ENCODE measurements around the gene S100PBP.

S100PBP gene

DNA sequence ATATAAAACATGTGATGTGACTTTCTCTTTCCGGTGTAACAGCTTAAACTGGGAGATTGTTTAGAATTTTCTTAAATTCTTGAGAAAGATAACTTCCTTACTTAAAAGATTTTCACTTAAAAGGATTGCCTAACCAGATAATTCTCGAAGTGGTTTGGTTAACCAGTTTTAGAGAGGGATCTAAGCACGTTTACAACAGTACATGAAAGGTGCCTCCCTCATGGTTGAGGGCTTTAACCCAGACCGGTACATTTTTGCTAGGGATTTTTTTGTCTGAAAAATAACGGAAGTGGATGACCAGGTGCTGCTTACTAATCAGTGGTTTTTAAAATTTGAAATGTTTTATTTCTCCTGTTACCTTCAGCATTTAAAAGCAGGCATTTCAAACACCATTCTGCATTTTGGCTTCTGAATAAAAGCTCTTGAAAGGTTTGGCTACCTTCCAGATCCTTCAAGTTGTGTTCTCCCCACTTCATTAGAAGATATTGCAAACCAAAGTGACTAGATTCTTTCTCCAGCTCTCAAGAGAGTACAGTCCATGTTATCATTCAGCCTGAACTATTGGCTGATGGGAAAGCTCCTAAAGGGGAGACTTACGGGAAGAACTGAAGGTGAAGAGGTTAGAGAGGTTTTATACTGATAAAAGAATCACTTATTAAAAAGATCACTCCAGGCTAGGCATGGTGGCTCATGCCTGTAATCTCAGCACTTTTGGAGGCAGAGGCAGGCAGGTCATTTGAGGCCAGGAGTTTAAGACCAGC lies 12.8 kb downstream of the S100PBP start:
- no peak for DNase-seq (ENCODE audit: low read depth)

GRCh38 chr1:32831878-32832277 lies 14.4 kb downstream of the S100PBP start:
- DNase-seq (ENCODE audit: low read depth) = no peak

GRCh38 chr1:32848354-32849063 lies 31.1 kb downstream of the S100PBP start:
- no peak for DNase-seq (ENCODE audit: low read depth)

- DNase-seq (ENCODE audit: low read depth) = no peak
Measured at GRCh38 chr1:32855861-32856617, 38.6 kb downstream of the S100PBP start.

DNA sequence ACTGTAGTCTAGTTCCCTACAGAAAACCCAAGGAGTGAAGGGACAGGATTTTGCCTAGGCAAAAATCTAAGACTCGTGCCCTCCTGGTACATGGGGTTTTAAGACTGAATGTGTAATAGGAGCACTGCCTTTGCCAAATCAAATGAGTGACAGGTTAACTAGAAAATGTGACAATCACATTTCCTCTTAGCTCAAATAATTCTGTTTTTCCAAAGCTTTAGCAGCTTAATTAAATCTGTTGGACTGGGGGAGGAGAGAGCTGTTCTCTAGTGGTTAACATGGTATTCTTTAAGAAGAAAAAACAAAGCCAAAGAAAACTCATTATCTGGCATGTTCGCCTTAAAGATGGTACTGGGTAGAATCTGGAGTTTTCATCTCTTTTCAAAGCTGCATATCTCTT lies 40.7 kb downstream of the S100PBP start:
- DNase-seq (ENCODE audit: low read depth) = no peak

DNA sequence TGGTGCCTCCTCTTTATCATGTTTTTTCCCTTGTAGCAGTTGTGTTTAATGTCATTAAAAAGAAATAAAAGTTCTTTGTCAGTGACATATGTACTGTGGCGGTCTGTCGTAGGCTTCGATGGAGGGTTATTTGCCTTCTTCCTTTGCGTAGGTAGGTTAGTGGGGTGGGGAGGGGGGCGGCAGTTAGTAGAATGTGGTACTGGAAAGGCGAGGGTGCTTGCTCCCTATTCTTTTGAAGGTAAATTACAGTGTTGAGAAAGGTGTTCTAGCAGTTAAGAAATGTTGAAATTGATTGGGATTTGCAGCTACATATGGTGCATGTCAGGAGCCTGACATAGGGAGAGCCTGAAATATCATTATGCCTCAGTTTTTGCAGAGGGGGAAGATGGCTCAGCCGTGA lies 41.3 kb downstream of the S100PBP start:
- no peak for DNase-seq (ENCODE audit: low read depth)

DNA sequence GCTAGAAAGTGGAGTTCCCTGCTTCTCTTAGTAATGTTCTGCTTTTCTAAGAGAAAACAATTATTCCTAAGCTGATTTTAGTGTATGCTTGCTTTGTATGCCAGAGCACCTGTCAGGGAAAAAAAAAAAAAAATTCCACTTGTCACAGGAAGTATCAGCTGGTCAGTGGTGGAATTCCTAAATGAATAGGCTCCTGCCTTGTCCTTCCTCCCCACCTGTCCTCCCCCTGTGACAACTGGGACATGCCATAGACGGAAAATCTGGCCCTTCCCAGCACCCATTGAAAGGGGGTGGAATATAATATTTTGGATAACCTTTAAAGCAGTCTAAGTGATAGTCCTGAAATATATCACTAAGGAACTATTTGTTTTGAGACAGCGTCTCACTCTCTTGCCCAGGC lies 42.5 kb downstream of the S100PBP start:
- DNase-seq (ENCODE audit: low read depth) = no peak

DNA sequence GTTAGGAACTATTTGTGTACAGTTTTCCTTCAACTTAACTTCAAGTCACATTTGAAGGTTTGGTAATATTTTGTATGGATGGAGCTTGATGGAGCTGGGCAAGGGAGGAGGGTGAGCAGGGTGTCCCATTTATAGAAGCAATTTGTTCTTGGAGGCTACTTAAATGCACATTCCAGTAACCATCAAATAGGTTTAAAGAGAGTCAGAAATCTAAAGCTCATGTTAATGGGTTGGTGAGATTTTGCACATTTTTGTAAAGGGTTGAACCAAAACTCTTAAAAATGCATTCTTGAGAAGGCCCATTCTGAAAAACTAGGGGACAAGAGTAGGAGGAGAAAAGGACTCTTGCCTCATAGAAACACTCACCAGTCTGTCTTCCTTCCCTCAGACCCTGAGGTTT lies 43.1 kb downstream of the S100PBP start:
- DNase-seq (ENCODE audit: low read depth) = no peak

DNA sequence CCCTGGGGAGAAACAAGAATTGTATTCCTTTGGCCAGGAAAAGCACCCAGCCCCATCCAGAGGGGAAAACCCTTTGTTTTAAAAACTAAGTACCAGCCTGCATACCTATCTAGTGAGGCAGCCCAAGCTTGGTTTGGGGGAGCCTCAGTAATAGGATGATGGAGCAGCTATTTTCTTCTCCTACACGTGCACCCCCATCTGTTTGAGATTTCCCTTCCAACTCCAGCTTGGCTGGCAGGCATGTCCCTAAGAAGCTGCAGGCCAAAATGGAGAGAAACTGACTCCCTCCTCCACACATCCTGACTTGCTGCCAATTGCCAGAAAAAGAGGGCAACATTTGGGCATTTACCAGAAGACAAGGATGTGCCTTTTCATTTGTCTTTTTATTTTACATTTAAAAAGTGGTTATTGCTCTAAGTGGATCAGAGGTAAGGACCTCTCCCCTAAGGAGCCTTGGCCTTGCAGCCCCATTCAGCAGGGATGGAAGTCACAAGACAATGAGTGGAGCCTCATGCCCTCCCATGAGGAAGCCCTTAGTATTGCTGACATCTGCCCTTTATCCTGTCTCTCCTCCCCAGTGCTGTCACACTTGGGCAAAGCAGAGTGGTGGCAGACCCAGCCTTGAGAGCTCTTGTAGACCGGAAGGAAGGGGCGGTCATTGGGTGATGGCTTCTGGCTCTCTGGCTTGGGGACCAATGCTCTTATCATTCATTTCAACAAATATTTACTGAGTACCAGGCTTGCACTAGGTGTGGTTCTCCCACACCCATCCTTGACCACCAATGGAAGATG lies 44.6 kb downstream of the S100PBP start:
- no peak for DNase-seq (ENCODE audit: low read depth)

DNA sequence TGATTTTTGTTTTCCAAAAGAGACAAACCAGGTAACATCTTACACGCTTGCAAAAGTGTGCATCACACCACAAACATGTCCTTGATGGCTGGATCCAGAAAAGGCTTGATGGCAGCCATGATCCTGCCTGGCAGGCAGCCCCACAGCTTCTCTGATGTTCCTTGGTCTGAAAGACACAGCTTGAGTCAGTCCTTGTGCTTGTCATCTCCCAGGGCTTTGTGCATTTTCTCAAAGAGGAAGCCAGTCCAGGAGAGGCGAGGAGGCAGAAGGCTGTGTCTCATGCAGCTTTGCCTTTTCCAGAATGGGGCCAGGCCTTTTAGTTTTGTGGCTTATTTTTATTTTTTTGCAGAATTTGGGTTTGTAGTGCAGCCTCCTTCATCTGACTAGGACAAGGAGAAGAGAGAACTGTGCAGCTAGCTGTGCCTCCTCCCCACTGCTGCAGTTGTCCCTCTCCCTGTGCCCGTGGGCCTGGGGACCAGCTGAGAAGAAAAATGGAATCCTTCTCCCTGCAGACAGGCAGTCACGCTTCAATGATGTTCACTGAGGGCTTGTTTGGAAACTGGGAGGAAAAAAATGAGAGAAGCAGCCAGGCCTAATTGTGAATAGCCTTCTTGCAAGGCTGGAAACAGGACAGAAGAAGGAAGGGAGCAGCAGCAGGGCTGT lies 45.9 kb downstream of the S100PBP start:
- no peak for DNase-seq (ENCODE audit: low read depth)

- no peak for DNase-seq (ENCODE audit: low read depth)
Measured at GRCh38 chr1:32863881-32864245, 46.4 kb downstream of the S100PBP start.

DNA sequence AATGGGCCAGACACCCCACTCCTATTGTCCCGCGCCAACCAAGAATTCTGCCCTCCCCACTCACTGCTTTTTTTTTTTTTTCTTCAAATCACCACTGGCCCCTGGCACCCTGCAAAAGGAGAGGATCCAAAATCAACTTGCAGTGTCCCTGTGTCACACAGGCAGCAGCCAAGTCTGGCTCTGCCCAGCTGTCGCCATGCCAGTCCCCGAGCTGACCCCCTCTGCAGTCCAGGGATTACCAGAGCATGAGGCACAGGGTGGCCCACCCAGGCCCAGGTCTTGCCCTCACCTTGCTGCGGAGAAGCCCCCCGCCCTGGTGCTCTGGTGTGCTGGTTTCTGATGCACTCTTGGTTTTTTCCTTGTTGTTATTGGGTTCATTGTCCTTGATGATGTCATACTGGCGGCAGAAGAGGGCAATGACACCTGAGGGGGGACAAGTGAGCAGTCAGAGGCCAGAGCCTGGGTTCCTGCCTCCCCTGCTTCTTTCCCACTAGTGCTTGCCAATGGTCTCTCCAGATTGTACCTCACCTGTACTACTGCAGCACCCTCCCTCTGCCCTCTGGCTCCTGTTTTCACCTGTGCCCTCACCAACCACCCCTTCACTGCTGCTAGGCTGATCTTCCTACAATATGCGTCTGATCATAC lies 47.0 kb downstream of the S100PBP start:
- no peak for DNase-seq (ENCODE audit: low read depth)

DNA sequence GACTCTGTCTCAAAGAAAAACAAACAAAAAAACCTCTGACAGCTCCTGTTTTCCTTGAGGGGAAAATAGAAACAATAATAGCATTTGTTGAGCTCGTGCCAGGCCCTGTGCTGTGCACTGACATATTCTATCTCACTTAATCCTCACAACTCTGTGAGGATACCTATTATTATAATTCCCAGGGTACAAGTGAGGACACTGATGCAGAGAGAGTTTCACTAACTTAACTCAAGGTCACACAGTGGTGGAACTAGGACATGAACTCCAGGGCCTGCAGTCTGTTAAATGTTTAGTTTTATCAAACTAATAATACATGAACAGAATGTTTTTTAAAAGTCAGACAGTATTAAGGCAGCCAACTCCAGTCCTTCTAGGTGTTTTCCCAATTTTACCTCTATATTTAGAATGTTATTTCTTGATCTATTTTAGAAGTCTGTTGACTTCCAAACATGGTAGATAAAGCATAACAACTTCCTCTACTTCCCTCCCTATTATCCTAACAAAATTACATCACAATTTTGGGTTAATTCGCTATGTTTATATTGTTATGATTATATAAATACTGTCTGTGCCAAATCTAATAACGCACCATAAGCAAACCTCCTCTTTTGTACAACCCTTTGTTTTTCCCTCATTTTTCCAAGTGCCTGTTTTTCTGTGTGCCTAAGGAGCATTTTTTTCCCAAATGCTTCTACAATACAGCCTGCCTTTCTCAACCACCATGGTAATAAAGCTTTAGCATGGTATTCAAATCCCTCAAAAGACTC lies 48.4 kb downstream of the S100PBP start:
- DNase-seq (ENCODE audit: low read depth) = no peak

DNA sequence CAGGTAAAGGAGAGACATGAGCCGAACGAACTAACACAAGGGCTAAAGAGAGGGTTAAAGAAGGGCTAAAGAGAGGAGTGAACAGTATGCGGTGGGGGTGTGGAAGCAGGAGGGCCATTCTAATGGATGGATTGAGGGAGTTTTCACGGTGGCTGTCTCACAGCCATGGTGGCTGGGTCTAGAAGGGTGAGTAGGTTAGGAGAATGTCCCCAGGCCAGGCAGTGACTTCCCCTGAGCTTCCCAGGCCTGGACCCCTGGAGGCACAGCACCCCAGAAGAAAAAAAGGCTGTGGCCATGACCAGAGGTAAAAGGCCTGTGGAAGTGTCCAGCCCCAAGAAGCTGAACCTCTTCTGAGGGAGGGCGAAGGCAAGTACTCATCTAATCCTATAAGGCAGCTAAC lies 49.7 kb downstream of the S100PBP start:
- no peak for DNase-seq (ENCODE audit: low read depth)

- no peak for DNase-seq (ENCODE audit: low read depth)
Measured at GRCh38 chr1:32867671-32868070, 50.2 kb downstream of the S100PBP start.

- DNase-seq (ENCODE audit: low read depth) = no peak
Measured at GRCh38 chr1:32868085-32868484, 50.6 kb downstream of the S100PBP start.

DNA sequence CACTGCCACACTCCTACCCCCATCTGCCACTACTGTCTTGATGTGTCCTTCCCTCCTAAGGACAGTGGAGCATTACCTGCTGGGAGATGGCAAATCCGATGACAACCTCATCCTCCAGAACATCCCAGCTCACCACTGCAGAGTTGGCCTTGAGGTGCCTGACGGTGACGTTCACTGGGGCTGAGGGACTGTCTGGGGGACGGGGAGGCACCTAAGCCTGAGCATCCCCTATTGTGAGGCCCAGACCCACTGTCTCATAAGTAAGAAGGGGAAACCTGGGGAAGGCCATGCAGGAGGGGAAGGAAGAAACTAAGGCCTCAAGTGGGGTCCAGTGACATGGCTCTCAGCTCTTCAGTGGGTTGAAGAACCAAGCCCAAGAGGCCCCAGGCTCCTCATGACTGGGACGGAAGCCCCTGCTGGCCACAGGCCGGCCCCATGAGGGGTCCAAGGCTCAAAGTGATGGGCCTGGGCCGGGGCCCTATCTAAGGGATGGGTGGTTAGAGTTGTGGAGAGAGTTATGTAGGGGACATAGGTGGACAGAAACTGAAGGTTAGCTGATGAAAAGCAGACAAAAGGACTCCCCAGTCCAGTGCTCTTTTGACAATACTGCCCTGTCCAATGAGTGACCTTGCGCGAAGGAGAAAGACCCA lies 51.5 kb downstream of the S100PBP start:
- no peak for DNase-seq (ENCODE audit: low read depth)

DNA sequence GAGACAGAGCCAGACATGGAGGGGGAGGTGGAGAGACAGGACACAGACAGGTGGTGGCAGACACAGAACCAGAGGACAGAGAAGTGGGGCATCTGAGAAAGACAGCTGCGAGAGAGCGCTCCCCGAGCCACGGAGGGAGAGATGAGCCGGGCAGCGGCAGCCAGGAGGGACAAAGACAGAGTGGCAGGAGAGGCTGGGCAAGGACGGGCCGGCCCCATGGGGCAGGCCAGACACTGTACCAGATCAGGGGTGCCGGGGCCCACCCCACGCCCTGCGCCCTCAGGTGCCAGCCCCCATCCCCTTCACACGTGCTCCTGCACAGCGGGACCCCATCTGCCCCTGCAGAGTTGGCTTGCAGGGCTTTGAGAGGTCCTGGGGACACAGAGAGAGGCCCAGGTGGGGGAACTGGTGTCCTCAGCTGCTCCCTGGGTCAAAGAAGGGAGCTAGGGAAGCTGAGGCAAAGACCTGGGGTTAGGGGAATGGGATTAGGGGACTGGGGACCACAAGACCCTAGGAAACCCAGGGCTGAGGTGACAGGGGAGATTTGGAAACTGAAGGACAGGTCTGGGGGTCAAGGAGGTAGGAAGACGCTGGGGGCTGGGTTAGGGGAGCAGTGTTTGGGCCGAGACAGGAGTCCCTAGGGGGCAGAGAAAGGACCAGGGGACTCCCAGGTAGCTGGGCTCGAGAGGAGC lies 52.6 kb downstream of the S100PBP start:
- no peak for DNase-seq (ENCODE audit: low read depth)

DNA sequence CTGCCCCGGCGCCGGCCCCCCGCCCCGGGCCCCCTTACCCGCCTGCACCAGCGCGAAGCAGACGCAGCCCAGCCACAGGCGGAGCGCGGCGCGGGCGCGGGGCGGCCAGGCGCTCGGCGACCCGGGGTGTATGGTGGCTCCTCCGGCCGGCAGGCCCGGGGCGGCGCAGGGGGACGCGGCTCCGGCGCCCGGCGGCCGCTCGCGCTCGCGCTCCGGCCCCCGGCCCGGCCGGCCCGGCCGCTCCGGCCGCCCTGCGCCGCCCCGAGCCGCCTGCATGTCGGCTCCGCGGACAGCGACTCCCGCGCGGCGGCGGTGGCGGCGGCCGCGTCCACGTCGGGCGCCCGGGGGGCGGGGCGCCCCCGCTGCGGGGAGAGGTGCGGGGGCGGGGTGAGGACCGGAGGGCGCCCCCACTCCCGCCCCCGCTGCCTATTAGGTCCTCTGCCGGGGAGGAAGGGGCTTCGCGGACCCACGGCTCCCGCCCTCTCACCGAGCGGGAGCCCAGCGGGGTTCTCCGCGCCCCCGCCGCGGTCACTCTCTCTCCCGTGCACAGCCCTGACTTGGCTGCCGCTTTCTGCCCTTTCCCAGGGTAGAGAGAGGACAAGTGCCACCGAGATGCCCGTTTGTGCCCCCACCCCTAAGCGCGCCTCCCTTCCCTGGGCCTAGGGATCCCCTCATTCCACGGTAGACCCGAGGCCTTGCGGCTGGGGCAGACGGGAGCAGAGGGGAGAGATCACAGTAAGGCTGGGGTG lies 53.3 kb downstream of the S100PBP start, which contains the start of gene FNDC5:
FNDC5 (minus strand) TSS at position 298 of the 749 bp plus-strand sequence.
- DNase-seq (ENCODE audit: low read depth) = no peak
